HG02885 (cell line): ENCODE measurements around the gene ARHGAP23.
"Not testable (repeated sequence)": the region's sequence is repeated elsewhere in the genome, so short reads cannot be mapped to it uniquely, and the experiment has no call there.

ENCODE experiments used
- ATAC-seq: cut with Tn5 transposase; IDR thresholded peaks from one replicate; pipeline ENCODE4 v1.9.1; 2021; ENCODE audit warnings: mild to moderate bottlenecking; ENCODE audit not compliant: unreplicated experiment, poor library complexity

Gene ARHGAP23

GRCh38 chr17:38419508-38419981, 8.7 kb upstream of the ARHGAP23 start:
- ATAC-seq: no peak

- ATAC-seq: no peak
Measured at GRCh38 chr17:38420518-38420917, 7.7 kb upstream of the ARHGAP23 start.

- no peak for ATAC-seq
Measured at GRCh38 chr17:38421171-38421841, 7.0 kb upstream of the ARHGAP23 start.

- ATAC-seq: no peak
Measured at GRCh38 chr17:38421871-38422827, 6.1 kb upstream of the ARHGAP23 start.

- ATAC-seq: no peak
Measured at GRCh38 chr17:38424297-38424972, 3.8 kb upstream of the ARHGAP23 start.

- ATAC-seq: no peak
Measured at GRCh38 chr17:38425031-38425430, 3.2 kb upstream of the ARHGAP23 start.

- no peak for ATAC-seq
Measured at GRCh38 chr17:38425744-38426143, 2.5 kb upstream of the ARHGAP23 start.

GRCh38 chr17:38426441-38426840, 1.8 kb upstream of the ARHGAP23 start:
- no peak for ATAC-seq

GRCh38 chr17:38427160-38427949, 909 bp upstream of the ARHGAP23 start:
- ATAC-seq: no peak

GRCh38 chr17:38428643-38429371, 543 bp downstream of the ARHGAP23 start:
- no peak for ATAC-seq

- ATAC-seq: no peak
Measured at GRCh38 chr17:38429476-38430100, 1.3 kb downstream of the ARHGAP23 start.

- no peak for ATAC-seq
Measured at GRCh38 chr17:38430316-38430715, 2.1 kb downstream of the ARHGAP23 start.

- ATAC-seq: no peak
Measured at GRCh38 chr17:38430822-38431221, 2.6 kb downstream of the ARHGAP23 start.

- no peak for ATAC-seq
Measured at GRCh38 chr17:38431346-38432145, 3.3 kb downstream of the ARHGAP23 start.

GRCh38 chr17:38434178-38434665, 6.0 kb downstream of the ARHGAP23 start:
- no peak for ATAC-seq

- no peak for ATAC-seq
Measured at GRCh38 chr17:38435795-38436194, 7.5 kb downstream of the ARHGAP23 start.

- ATAC-seq: no peak
Measured at GRCh38 chr17:38436386-38436785, 8.1 kb downstream of the ARHGAP23 start.

- ATAC-seq: not testable (repeated sequence)
Measured at GRCh38 chr17:38437313-38437712, 9.0 kb downstream of the ARHGAP23 start.
